GM13976 (cell line): ENCODE results near the gene FARS2.

ENCODE experiments used
- DNase-seq: peaks from one replicate; pipeline ENCODE4 v3.0.0; 2012; ENCODE audit warnings: low spot score
- in situ Hi-C: fragments of 300-500 bp; cut with MboI; formaldehyde crosslinking; loops from one replicate; pipeline ENCODE4 v1.12.0; 2022; ENCODE audit warnings: low sequenced_read_pairs, mixed read lengths, inconsistent platforms; ENCODE audit not compliant: unreplicated experiment
- TF ChIP-seq, protein P1 (sequence below): IDR thresholded peaks from 2 replicates; pipeline ENCODE4 v1.5.1; 2012; ENCODE audit warnings: borderline replicate concordance, mild to moderate bottlenecking; ENCODE audit not compliant: insufficient read depth; ENCODE audit errors: extremely low read depth, missing control alignments, control extremely low read depth

FARS2 gene

DNA sequence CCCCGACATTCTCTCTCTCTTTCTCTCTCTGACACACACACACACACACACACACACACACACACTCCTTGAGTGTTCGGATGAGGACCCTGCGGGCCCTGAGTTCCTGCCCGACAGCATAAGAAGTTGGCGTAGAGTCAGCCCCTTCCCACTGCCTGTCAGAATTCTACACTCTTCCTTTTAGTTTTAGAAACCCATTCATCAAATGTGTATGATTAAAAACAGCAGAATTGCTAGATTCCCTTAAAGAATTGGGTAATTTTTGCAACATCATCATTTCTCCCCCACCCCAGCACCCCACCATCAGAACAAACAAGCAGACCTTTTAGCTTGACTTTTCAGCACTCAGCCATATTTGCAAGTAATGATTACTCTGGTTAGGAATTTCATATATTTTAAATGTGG, 322.8 kb downstream of the FARS2 start:
- TF ChIP-seq, protein P1, sequence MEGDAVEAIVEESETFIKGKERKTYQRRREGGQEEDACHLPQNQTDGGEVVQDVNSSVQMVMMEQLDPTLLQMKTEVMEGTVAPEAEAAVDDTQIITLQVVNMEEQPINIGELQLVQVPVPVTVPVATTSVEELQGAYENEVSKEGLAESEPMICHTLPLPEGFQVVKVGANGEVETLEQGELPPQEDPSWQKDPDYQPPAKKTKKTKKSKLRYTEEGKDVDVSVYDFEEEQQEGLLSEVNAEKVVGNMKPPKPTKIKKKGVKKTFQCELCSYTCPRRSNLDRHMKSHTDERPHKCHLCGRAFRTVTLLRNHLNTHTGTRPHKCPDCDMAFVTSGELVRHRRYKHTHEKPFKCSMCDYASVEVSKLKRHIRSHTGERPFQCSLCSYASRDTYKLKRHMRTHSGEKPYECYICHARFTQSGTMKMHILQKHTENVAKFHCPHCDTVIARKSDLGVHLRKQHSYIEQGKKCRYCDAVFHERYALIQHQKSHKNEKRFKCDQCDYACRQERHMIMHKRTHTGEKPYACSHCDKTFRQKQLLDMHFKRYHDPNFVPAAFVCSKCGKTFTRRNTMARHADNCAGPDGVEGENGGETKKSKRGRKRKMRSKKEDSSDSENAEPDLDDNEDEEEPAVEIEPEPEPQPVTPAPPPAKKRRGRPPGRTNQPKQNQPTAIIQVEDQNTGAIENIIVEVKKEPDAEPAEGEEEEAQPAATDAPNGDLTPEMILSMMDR, result no peak
- in situ Hi-C loops, result no loop called here
- DNase-seq, result no peak

DNA sequence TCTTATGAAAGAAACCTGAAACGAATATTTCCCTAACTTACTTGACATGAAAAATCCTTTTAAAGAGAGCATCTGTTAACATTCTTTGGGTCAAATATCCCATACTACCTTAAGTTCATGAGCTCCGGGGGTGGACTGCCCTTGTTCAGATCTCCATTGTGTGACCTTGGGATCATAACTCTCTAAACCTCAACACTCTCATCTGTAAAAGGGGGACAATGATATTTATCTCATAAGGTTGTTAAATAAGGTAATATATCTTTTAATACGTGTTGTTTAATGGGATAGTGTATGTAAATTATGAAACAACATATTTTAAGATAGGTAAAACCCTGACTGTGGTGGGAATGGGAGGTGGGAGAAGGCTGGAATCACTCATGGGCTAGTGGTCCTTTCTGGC, 326.3 kb downstream of the FARS2 start:
- in situ Hi-C loops, result no loop called here
- TF ChIP-seq, protein P1, result no peak
- no peak for DNase-seq

DNA sequence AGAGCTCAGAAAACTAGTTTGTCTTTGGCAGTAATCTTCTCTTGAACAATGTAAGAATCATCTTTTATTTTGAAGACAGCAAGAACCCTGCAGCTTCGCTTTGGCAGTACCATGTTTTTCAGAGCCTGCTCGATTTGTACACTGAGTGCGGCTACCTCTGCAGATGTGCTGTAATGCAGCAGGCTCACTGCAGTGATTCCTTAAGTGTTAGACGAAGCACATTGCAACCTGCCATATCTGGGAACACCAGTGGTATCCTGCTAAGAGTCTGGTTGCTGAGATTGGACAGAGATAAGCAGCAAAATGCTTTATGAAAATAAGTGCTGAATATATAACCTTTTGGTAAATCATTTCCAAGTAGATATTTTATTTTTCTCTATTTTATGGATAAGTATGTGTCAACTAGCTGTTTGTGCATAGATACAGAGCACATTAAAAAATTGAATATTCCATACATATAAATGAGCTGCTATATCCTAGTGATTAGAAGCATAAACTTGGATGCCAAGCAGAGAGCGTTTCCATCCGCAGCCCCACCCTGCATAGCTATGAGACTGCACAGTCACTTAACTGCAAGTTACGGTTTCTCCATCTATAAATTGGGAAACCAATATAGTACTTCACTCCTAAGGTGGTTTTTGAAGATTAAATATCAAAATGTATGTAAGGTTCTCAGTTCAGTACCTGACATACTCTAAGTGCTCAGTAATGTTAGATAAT, 328.3 kb downstream of the FARS2 start:
- TF ChIP-seq, protein P1, result no peak
- in situ Hi-C loops, result no loop called here
- DNase-seq, result no peak

DNA sequence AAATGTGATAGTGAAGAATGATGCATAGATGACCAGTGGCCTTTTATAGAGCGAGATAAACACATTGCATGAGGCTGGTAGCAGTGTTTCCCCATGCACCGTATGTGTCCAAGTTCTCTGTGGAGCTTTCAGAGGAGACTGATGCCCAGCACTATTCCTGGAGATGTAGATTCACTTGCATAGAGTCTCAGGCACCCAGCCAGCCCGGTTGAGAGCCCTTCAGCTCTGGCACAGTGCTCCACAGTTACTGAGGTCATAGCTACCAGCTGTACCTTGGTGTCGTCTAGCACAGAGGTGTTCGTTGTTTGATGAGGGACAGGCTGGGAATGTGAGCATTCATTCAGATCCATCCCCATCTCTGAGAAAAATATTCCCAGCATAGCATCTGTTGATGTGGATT, 328.9 kb downstream of the FARS2 start:
- DNase-seq, result no peak
- TF ChIP-seq, protein P1, result no peak
- in situ Hi-C loops, result no loop called here

DNA sequence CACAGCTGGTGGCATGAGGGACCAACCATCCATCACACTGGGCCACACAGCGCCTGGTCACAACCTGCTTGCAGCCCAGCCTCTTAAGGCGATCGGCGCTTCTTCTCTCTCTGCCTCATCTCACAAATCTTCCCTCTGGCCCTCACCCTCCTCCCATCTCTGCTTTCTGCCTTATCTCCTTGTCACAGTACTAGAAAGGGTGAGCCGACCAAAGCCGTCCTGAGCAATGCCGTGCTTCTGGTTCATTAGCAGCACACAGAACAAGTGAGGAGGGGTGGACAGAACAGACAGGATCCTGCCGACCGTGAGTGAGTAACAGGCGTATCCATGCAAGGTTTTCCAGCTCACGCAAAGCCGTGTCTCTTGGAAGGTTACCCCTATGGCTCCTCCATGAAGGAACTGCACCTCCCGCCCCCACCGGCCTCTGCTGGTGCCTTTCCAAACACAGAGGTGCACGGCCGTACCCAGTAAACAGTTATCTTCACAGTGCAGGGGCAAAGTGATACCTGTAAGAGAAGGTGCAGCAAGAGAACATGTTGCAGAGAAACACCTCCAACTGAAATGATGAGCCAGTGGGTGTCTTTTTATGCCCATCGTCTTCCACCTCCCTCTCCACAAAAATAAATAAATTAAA, 331.7 kb downstream of the FARS2 start:
- DNase-seq, result no peak
- in situ Hi-C loops, result no loop called here
- TF ChIP-seq, protein P1, result no peak

DNA sequence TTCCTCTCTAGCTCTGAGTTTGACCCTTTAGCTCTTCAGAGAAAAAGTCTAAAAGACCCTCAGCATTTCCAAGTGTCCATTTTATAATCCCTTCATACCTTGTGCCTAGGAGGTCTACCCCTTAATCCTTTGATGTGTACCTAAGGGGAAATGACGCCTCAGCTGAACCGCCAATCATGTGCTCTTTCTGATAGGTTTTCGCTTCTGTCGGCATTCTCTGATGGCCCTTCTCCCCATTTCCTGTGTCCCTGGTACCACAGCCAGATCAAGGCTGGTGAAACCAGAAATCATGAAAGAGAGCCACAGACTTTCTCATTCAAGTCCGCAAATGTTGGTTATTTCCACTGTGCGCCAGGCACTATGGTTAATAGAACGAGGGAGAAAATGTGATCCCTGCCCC, 333.9 kb downstream of the FARS2 start:
- no peak for DNase-seq
- TF ChIP-seq, protein P1, result no peak
- in situ Hi-C loops, result no loop called here

DNA sequence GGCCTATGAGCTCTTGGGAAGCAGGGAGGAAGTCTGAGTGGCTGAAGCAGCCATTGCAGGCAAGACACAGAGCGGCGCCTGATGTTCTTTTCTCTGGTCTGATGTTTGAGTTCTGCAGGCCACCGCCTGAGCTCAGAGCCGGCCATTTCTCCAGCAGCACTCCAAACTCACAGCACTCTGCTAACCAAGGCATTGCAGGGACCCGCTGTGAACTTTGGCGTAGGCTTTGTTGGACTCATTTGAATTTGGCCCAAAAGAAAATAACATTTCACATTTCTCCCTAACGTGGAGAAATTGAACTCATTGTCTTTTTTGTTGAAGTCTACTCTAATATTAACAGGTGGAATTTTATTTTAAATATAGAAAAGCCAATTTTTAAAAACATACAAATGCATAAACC, 336.1 kb downstream of the FARS2 start:
- DNase-seq, result no peak
- in situ Hi-C loops, result no loop called here
- TF ChIP-seq, protein P1, result no peak
